ENCODE data around the gene PSMC3IP.

- TF ChIP-seq POLR2AphosphoS5 (IDR thresholded peaks at IDR 0.05; ENCODE audit: borderline replicate concordance, low read depth, low read length) (peak; percentile 60), EZH2 (IDR thresholded peaks at IDR 0.05) (no peak), FOXP2 (optimal IDR thresholded peaks at IDR 0.05; ENCODE audit: control extremely low read depth, extremely low read length, insufficient read depth) (no peak)
Observed at GRCh38 chr17:42536048-42536371, 41.5 kb downstream of the PSMC3IP start, which contains the start of gene NAGLU.

All from SK-N-MC (cell line).